Panc1 (cell line): ENCODE data around the gene WASF1. TPM values are rescaled to one million over a fixed set of nuclear protein-coding genes. Genes with fewer than 3 reads are reported as not detected.

ENCODE experiments used
- ATAC-seq: fragments of 200-7000 bp; cut with Tn5 transposase; 2 replicates; pipeline ENCODE4 v1.9.1; 2020; ENCODE audit warnings: mild to moderate bottlenecking, moderate library complexity
- BruUV-seq: library from RNA; stranded (reverse); fragments of 400-500 nt; replicated peaks from 2 replicates; lab custom pipeline; 2021; lab: Mats Ljungman, UMichigan
- CTCF ChIA-PET: fragments of 300-600 bp; sonication (Branson Sonifier 250); formaldehyde crosslinking; loops from one replicate; lab custom pipeline; 2022; ENCODE audit warnings: antibody characterized with exemption; lab: Charles Lee
- POLR2A ChIA-PET: fragments of 300-600 bp; sonication (Branson Sonifier 250); formaldehyde crosslinking; loops from one replicate; lab custom pipeline; 2022; ENCODE audit warnings: antibody characterized with exemption; lab: Charles Lee
- DNase-seq: peaks from one replicate; pipeline ENCODE4 v3.0.0-alpha.2; 2010; ENCODE audit warnings: low read depth, low spot score
- H3K27ac ChIP-seq: 2 replicates; pipeline ENCODE4 v1.5.1; 2011; ENCODE audit warnings: mild to moderate bottlenecking, low read length, inconsistent platforms
- H3K27me3 ChIP-seq: fragments of 200-500 bp; sonication (Bioruptor generic); 2 replicates; pipeline ENCODE4 v1.6.0; 2014; ENCODE audit warnings: low read length, inconsistent platforms; ENCODE audit not compliant: control insufficient read depth, insufficient read depth
- H3K36me3 ChIP-seq: fragments of 200-500 bp; sonication (Bioruptor generic); 2 replicates; pipeline ENCODE4 v1.5.1; 2014; ENCODE audit warnings: inconsistent platforms, mild to moderate bottlenecking, low read length, moderate library complexity; ENCODE audit not compliant: control insufficient read depth, insufficient read depth
- H3K4me1 ChIP-seq: 2 replicates; pipeline ENCODE4 v1.5.1; 2011; ENCODE audit warnings: inconsistent platforms, mild to moderate bottlenecking, low read length, moderate library complexity; ENCODE audit not compliant: control insufficient read depth, insufficient read depth
- H3K4me3 ChIP-seq, 2 experiments: 2 replicates each; pipeline ENCODE4 v1.5.1; 2011 to 2012; ENCODE audit warnings: low read depth in 2 of 2, low read length in 2 of 2, mild to moderate bottlenecking in 2 of 2, inconsistent platforms in 1 of 2, moderate library complexity in 1 of 2
- H3K9me3 ChIP-seq: fragments of 200-500 bp; sonication (Bioruptor generic); 2 replicates; pipeline ENCODE4 v1.5.1; 2014; ENCODE audit warnings: low read depth, mild to moderate bottlenecking, inconsistent platforms, low read length, moderate library complexity; ENCODE audit not compliant: control insufficient read depth, insufficient read depth
- CTCF ChIP-seq: fragments of 450-650 bp; IDR thresholded peaks from 2 replicates; pipeline ENCODE4 v1.5.1; 2017; ENCODE audit warnings: mild to moderate bottlenecking
- POLR2AphosphoS5 ChIP-seq: IDR thresholded peaks from 2 replicates; pipeline ENCODE4 v1.6.1; 2012; ENCODE audit warnings: mild to moderate bottlenecking, low read depth, low read length, moderate library complexity
- REST ChIP-seq, 2 experiments: IDR thresholded peaks; 2 replicates each; pipeline ENCODE4 v1.6.1; 2011 to 2012; ENCODE audit warnings: low read depth in 2 of 2, control low read depth in 1 of 2, low read length in 1 of 2, mild to moderate bottlenecking in 1 of 2, moderate library complexity in 1 of 2; ENCODE audit not compliant: insufficient read depth in 1 of 2
- SIN3A ChIP-seq: IDR thresholded peaks from 2 replicates; pipeline ENCODE4 v1.6.1; 2012; ENCODE audit warnings: low read depth, mild to moderate bottlenecking, low read length, moderate library complexity, borderline replicate concordance; ENCODE audit not compliant: insufficient read depth
- TCF7L2 ChIP-seq: IDR thresholded peaks from 2 replicates; pipeline ENCODE4 v1.6.1; 2011; ENCODE audit warnings: mild to moderate bottlenecking, low read depth, low read length, inconsistent platforms
- in situ Hi-C: cut with HindIII; loops from 2 replicates; pipeline ENCODE4 v1.10.0; 2016; ENCODE audit warnings: low sequenced_read_pairs, low pct_unique_long_range_greater_than_20kb
- intact Hi-C: fragments of 100-400 bp; cut with micrococcal nuclease; formaldehyde crosslinking; loops from one replicate; pipeline ENCODE4 v1.10.0; 2022; ENCODE audit not compliant: unreplicated experiment
- total RNA-seq: library from RNA; stranded (reverse); gene quantifications from one replicate; pipeline ENCODE4 v1.2.1, GENCODE V29; 2021; ENCODE audit not compliant: unreplicated experiment

WASF1 gene
- total RNA-seq, 1 experiment from 2014 or later: 63.9 TPM

- ATAC-seq (no peak), DNase-seq (no peak)
- ChIA-PET CTCF (interaction anchor here (0.6 kb wide), 1 partner anchor 137 kb away, joined by 4 read pairs; no protein-coding TSS in a partner anchor), POLR2A (interaction anchor here (0.6 kb wide), 1 partner anchor 114 kb away, joined by 3 read pairs; no protein-coding TSS in a partner anchor)
- intact Hi-C loops: no loop called here
- Histone ChIP-seq H3K4me1 (no peaks in the 10 kb centered on the region), H3K9me3 (no peaks in the 10 kb centered on the region), H3K36me3 (peaks cover 14% of the 10 kb centered on the region), H3K27ac (no peak overlapping the region), H3K27me3 (no peaks in the 10 kb centered on the region), H3K4me3 (no peak overlapping the region)
- TF ChIP-seq POLR2AphosphoS5: no peak
- TF ChIP-seq SIN3A: no peak
- TF ChIP-seq TCF7L2: no peak
- TF ChIP-seq CTCF: no peak
- no peak for TF ChIP-seq REST (IDR thresholded peaks at IDR 0.05; ENCODE audit: insufficient read depth in 1 of 2, low read depth in 2 of 2, low read length in 1 of 2)
- in situ Hi-C loops: no loop called here
- no TSS peak for BruUV-seq
These were observed 83.5 kb downstream of the WASF1 start for GRCh38 chr6:110095935-110096334.

GRCh38 chr6:110095101-110095500 is 84.4 kb downstream of the WASF1 start:
- Histone ChIP-seq H3K9me3 (no peaks in the 10 kb centered on the region), H3K36me3 (peaks cover 7% of the 10 kb centered on the region; the same call in 1 of the 2 replicates), H3K27ac (no peak overlapping the region), H3K4me1 (no peaks in the 10 kb centered on the region), H3K4me3 (no peak overlapping the region), H3K27me3 (no peaks in the 10 kb centered on the region)
- DNase-seq: no peak
- in situ Hi-C loops (no loop called here), intact Hi-C loops (no loop called here)
- TF ChIP-seq CTCF (no peak), SIN3A (no peak), REST (IDR thresholded peaks at IDR 0.05; ENCODE audit: insufficient read depth in 1 of 2, low read depth in 2 of 2, low read length in 1 of 2) (no peak), POLR2AphosphoS5 (no peak), TCF7L2 (no peak)
- no TSS peak for BruUV-seq
- POLR2A ChIA-PET: no interaction called here
- CTCF ChIA-PET: no interaction called here
- ATAC-seq: no peak
